ENCODE measurements around the gene CERKL.

- TF ChIP-seq CTCF (conservative IDR thresholded peaks at IDR 0.05; ENCODE audit: low read depth in 2 of 2) (no peak), EZH2phosphoT487 (IDR thresholded peaks at IDR 0.05; ENCODE audit: unreplicated experiment) (no peak), EZH2 (IDR thresholded peaks at IDR 0.05; ENCODE audit: low read depth, unreplicated experiment) (no peak)
These were observed 139.1 kb downstream of the CERKL start for GRCh38 chr2:181517685-181518301.

All from GM23338 (cell line).